Activated T-cell treated with anti-CD3 and anti-CD28 coated beads, Interleukin-2, amount 50 U/mL, for 72 hours (primary cell): Measurements from ENCODE around the gene IL17RA. TPM values are rescaled to one million over a fixed set of nuclear protein-coding genes. Genes with fewer than 3 reads are reported as not detected.
"Not testable (repeated sequence)": the region's sequence is repeated elsewhere in the genome, so short reads cannot be mapped to it uniquely, and the experiment has no call there.

ENCODE experiments used
- ATAC-seq, 2 donors: fragments of 150-1000 bp; cut with Tn5 transposase; replicated peaks in 1 of 2; 2 replicates each; pipeline ENCODE4 v1.10.0; 2021; ENCODE audit warnings: moderate library complexity in 2 of 2, mild to moderate bottlenecking in 1 of 2
- DNase-seq, 2 donors: peaks; one replicate each; pipeline ENCODE4 v3.0.0; 2021 to 2022; ENCODE audit warnings: mixed read lengths in 1 of 2
- H3K27ac Mint-ChIP-seq: one replicate; pipeline ENCODE4 v1.8.0; 2022; ENCODE audit warnings: mild to moderate bottlenecking, moderate library complexity, mixed read lengths
- H3K27me3 Mint-ChIP-seq: one replicate; pipeline ENCODE4 v1.8.0; 2022; ENCODE audit warnings: low read depth, mixed read lengths
- H3K36me3 Mint-ChIP-seq, 2 donors: one replicate each; pipeline ENCODE4 v1.8.0; 2022; ENCODE audit warnings: mixed read lengths in 2 of 2, mild to moderate bottlenecking in 1 of 2; ENCODE audit not compliant: insufficient read depth in 2 of 2
- H3K4me1 Mint-ChIP-seq: one replicate; pipeline ENCODE4 v1.8.0; 2022; ENCODE audit warnings: low read depth, mixed read lengths
- H3K4me3 Mint-ChIP-seq, 2 donors: one replicate each; pipeline ENCODE4 v1.8.0; 2022; ENCODE audit warnings: mild to moderate bottlenecking in 2 of 2, mixed read lengths in 2 of 2, moderate library complexity in 2 of 2
- H3K9me3 Mint-ChIP-seq, 2 donors: one replicate each; pipeline ENCODE4 v1.8.0; 2022; ENCODE audit warnings: mixed read lengths in 2 of 2
- total RNA-seq, 2 donors: library from RNA; stranded (reverse); gene quantifications; one replicate each; pipeline ENCODE4 v1.2.3, GENCODE V29; 2022

The IL17RA gene
- total RNA-seq, 2 donors from 2014 or later: 19.5 to 23.5 TPM

GRCh38 chr22:17143826-17144225, 59.0 kb downstream of the IL17RA start:
- DNase-seq (no peak), ATAC-seq (no peak)
- peaks cover 5 to 11% of the 10 kb centered on the region in 2 donors for H3K36me3 Mint-ChIP-seq
- no peak overlapping the region for H3K4me3 Mint-ChIP-seq
- H3K9me3 Mint-ChIP-seq: no peaks in the 10 kb centered on the region
- no peaks in the 10 kb centered on the region for H3K27me3 Mint-ChIP-seq
- H3K4me1 Mint-ChIP-seq: no peaks in the 10 kb centered on the region
- H3K27ac Mint-ChIP-seq: no peak overlapping the region

DNA sequence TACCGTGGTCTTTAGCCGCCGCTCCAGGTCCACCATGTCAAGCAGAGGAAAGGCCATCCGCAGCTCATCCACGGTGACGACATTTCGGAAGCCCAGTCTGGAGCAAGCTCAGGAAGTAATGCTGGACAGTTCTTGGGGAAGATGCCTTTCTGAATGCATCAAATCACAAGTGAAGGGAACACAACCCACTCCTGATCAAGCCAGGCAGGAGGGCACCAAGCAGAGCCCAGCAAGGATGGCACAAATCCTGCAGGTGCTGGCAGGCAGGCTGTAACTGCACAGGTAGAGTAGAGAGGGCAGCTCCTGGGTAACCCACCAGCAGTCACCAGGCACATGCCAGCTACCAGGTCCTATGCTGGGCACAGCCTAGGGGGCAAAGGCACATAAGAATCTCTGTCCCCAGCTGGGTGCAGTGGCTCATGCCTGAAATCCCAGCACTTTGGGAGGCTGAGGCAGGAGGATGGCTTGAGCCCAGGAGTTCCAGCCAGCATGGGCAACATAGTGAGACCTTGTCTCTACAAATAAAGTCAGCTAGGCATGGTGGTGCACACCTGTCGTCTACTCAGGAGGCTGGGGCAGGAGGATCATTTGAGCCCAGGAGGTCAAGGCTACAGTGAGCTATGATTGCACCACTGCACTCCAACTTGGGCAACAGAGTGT, 60.4 kb downstream of the IL17RA start:
- Mint-ChIP-seq H3K36me3 (peaks cover 5 to 11% of the 10 kb centered on the region in 2 donors), H3K27ac (no peak overlapping the region), H3K4me3 (no peak overlapping the region), H3K4me1 (no peaks in the 10 kb centered on the region), H3K27me3 (no peaks in the 10 kb centered on the region), H3K9me3 (no peaks in the 10 kb centered on the region)
- no peak for DNase-seq
- ATAC-seq: no peak

DNA sequence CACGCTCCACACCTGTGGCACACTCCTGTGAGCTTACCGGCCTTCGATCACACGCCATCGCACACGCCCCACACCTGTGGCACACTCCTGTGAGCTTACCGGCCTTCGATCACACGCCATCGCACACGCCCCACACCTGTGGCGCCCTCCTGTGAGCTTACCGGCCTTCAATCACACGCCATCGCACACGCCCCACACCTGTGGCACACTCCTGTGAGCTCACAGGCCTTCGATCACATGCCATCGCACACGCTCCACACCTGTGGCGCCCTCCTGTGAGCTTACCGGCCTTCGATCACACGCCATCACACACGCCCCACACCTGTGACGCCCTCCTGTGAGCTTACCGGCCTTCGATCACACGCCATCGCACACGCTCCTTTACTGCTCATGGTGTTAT, 62.7 kb downstream of the IL17RA start:
- H3K27ac Mint-ChIP-seq, H3K27me3 Mint-ChIP-seq, H3K9me3 Mint-ChIP-seq, DNase-seq, H3K4me1 Mint-ChIP-seq, H3K36me3 Mint-ChIP-seq, ATAC-seq, H3K4me3 Mint-ChIP-seq: not testable (repeated sequence)

GRCh38 chr22:17149076-17149815, 64.4 kb downstream of the IL17RA start:
- Mint-ChIP-seq H3K36me3 (peaks cover 5% of the 10 kb centered on the region in 2 donors), H3K9me3 (no peaks in the 10 kb centered on the region), H3K27ac (no peak overlapping the region), H3K27me3 (no peaks in the 10 kb centered on the region), H3K4me3 (no peak overlapping the region), H3K4me1 (peaks cover 11% of the 10 kb centered on the region)
- ATAC-seq (no peak), DNase-seq (no peak)

- H3K9me3 Mint-ChIP-seq: no peaks in the 10 kb centered on the region
- H3K36me3 Mint-ChIP-seq: peaks cover 3 to 5% of the 10 kb centered on the region in 2 donors
- no peak overlapping the region for H3K4me3 Mint-ChIP-seq
- no peaks in the 10 kb centered on the region for H3K27me3 Mint-ChIP-seq
- H3K27ac Mint-ChIP-seq: no peak overlapping the region
- DNase-seq: no peak
- ATAC-seq: no peak
- H3K4me1 Mint-ChIP-seq: peaks cover 37% of the 10 kb centered on the region
These were observed 67.5 kb downstream of the IL17RA start for GRCh38 chr22:17152340-17152739.

GRCh38 chr22:17152971-17153370, 68.2 kb downstream of the IL17RA start:
- H3K27ac Mint-ChIP-seq: no peak overlapping the region
- H3K36me3 Mint-ChIP-seq: no peaks in the 10 kb centered on the region
- ATAC-seq: no peak

DNA sequence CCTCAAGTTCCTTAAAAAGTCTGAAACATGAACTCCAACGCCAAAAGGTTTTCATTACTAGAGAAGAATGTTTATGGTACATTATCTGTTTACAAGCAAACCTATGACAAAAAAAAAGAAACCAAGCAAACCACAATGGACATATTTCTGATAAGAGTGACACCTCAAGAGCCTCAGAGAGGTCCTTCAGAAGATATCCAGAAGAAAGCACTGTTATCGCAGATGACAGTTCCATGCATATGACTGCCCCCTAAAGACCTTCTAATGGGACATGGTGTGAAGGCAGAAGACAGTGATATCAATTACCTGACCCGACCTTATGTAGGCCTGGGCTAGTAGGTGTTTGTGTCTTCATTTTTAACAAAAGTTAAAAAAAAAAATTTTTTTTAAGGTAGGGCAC, 71.1 kb downstream of the IL17RA start:
- Mint-ChIP-seq H3K4me3 (peak overlapping the region; percentile 18 to 43), H3K36me3 (peaks cover 0 to 3% of the 10 kb centered on the region in 2 donors), H3K4me1 (peaks cover 52% of the 10 kb centered on the region), H3K9me3 (no peaks in the 10 kb centered on the region), H3K27me3 (no peaks in the 10 kb centered on the region), H3K27ac (no peak overlapping the region)
- no peak for ATAC-seq
- no peak for DNase-seq

More at GRCh38 chr22:17152971-17153370, 68.2 kb downstream of the IL17RA start:
- Mint-ChIP-seq H3K9me3 (no peaks in the 10 kb centered on the region), H3K4me3 (no peak overlapping the region), H3K4me1 (peaks cover 43% of the 10 kb centered on the region), H3K27me3 (no peaks in the 10 kb centered on the region)
- no peak for DNase-seq

DNA sequence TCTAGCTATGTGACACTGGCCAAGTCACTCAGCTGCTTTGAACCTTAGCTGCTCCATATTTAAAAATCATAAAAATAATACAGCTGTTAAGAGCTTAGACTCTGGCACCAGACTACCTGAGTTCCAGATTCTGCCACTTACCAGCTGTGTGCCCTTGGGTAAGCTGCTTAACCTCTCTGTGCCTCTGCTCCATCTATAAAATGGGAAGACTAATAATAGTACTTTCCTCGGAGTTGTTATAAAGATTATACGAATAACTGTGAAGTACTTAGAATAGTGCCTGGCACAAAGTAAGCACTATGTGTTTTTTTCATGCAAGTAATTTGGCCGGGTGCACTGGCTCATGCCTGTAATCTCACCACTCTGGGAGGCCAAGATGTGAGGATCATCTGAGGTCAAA, 72.9 kb downstream of the IL17RA start:
- H3K36me3 Mint-ChIP-seq: peaks cover 0 to 3% of the 10 kb centered on the region in 2 donors
- no peaks in the 10 kb centered on the region for H3K9me3 Mint-ChIP-seq
- DNase-seq: no peak
- peak overlapping the region; percentile 33 for H3K27ac Mint-ChIP-seq
- H3K4me1 Mint-ChIP-seq: peaks cover 46% of the 10 kb centered on the region
- ATAC-seq: no peak
- H3K4me3 Mint-ChIP-seq: peak overlapping the region; percentile 91 to 96
- no peaks in the 10 kb centered on the region for H3K27me3 Mint-ChIP-seq

GRCh38 chr22:17158176-17158567, 73.4 kb downstream of the IL17RA start:
- ATAC-seq (no peak), DNase-seq (no peak)
- Mint-ChIP-seq H3K27me3 (no peaks in the 10 kb centered on the region), H3K9me3 (no peaks in the 10 kb centered on the region), H3K36me3 (peaks cover 0 to 3% of the 10 kb centered on the region in 2 donors), H3K4me1 (peaks cover 45% of the 10 kb centered on the region), H3K27ac (peak overlapping the region; percentile 33), H3K4me3 (peak overlapping the region; percentile 91 to 96)

DNA sequence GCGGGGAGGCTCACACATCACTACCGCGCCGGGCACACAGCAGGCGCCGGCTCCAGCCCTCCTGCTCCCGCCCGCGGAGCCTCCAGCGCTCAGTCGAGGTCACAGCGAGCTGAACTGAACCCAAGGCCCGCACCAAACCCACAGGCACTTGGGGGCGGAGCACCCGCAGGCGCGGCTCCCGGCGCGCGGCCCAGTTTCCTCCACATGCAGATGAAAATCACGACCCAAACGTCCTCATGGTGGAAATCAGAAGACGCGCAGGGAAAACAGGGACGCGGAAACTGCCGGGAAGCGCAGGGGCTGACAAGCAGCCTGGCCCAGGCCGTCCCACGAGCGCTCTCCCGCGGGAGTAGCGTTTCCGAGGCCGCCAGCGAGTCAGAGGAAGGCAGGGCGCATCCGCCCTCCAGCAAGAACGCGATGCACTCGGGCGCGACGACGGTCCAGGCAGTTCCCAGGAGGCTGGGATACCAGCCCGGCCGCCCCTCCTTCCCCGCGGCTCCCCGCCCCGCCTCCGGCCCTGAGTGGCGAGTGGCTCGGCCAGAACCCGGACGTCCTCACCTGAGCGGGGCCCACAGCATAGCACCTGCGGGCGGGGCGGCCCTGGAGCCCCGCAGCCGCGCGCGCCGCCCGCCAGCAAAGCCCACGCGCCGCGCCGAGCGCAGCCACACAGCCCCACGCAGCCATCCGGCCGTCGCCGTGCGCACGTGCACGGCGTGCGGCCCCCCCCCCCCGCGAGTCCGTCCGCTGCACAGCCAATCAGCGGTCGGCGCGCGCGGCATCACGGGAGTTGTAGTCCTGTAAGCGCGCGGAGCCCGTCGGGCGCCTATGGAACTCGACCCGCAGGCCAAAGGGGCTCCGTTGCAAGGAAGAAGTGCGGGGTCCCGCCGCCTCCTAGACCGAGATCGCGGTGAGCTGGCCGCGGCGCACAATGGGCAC, 74.0 kb downstream of the IL17RA start, which contains the start of gene HDHD5:
TSS of gene HDHD5 (minus strand) at position 710 of the 936 bp plus-strand sequence. CDS start at position 684, 26 bp downstream.
- H3K4me3 Mint-ChIP-seq: peak within 1 kb of the TSS; percentile 91 to 96
- peaks cover 0 to 3% of the 10 kb centered on the region in 2 donors for H3K36me3 Mint-ChIP-seq
- no peaks in the 10 kb centered on the region for H3K27me3 Mint-ChIP-seq
- H3K4me1 Mint-ChIP-seq: peaks cover 41% of the 10 kb centered on the region
- peak; percentile 90 to 91 for ATAC-seq
- DNase-seq: peak; percentile 88 to 89
- H3K9me3 Mint-ChIP-seq: no peaks in the 10 kb centered on the region
- peak within 1 kb of the TSS; percentile 81 for H3K27ac Mint-ChIP-seq

- no peaks in the 10 kb centered on the region for H3K27me3 Mint-ChIP-seq
- peak overlapping the region; percentile 38 for H3K27ac Mint-ChIP-seq
- DNase-seq (peak; percentile 72), ATAC-seq (peak; percentile 59 to 67)
- peaks cover 40% of the 10 kb centered on the region for H3K4me1 Mint-ChIP-seq
- peak overlapping the region; percentile 88 to 91 for H3K4me3 Mint-ChIP-seq
- H3K36me3 Mint-ChIP-seq: peaks cover 0 to 3% of the 10 kb centered on the region in 2 donors
- H3K9me3 Mint-ChIP-seq: no peaks in the 10 kb centered on the region
These were observed 74.7 kb downstream of the IL17RA start for GRCh38 chr22:17159504-17159951.

DNA sequence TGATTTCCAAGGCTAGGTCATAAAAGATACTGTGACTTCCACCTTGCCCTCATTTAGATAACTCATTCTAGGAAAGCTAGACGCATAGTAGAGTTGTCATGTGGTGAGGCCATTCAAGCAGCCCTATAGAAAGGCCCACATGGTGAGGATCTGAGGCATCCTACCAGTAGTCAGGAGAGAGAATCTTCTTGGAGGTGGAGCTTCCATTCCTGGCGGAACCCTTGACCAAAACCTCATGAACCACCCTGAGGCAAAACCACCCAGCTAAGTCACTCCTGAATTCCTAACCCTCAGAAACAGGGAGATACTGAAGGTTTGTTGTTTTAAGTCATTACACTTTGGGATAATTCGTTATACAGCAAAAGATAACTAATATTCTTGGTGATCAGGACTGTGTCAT, 77.2 kb downstream of the IL17RA start:
- Mint-ChIP-seq H3K9me3 (no peaks in the 10 kb centered on the region), H3K4me3 (no peak overlapping the region), H3K27me3 (no peaks in the 10 kb centered on the region), H3K27ac (no peak overlapping the region), H3K36me3 (peaks cover 0 to 3% of the 10 kb centered on the region in 2 donors), H3K4me1 (peaks cover 17% of the 10 kb centered on the region)
- DNase-seq (no peak), ATAC-seq (no peak)
